GM10248 (cell line): ENCODE results near the gene NTM.

ENCODE experiments used
- CTCF ChIA-PET: fragments of 300-600 bp; sonication (Branson Sonifier 250); formaldehyde crosslinking; extraction: SDS; loops from one replicate; lab custom pipeline; 2021; ENCODE audit warnings: antibody characterized with exemption; lab: Yijun Ruan, JAX
- POLR2A ChIA-PET: fragments of 350-650 bp; sonication (Branson Sonifier 250); formaldehyde crosslinking; extraction: SDS; loops from one replicate; lab custom pipeline; 2020; ENCODE audit warnings: antibody characterized with exemption; lab: Yijun Ruan, JAX
- DNase-seq: peaks from one replicate; pipeline ENCODE4 v3.0.0; 2012; ENCODE audit errors: extremely low spot score
- CTCF ChIP-seq: IDR thresholded peaks from 2 replicates; pipeline ENCODE4 v1.5.1; 2012; ENCODE audit warnings: mild to moderate bottlenecking, low read depth; ENCODE audit errors: extremely low read depth, missing control alignments, control extremely low read depth

The NTM gene

GRCh38 chr11:132284048-132284447 lies 913.6 kb downstream of the NTM start:
- no peak for DNase-seq
- POLR2A ChIA-PET = no interaction called here
- CTCF ChIA-PET = interaction anchor here (4.1 kb wide), 1 partner anchor 28 kb away, joined by 18 read pairs; no protein-coding TSS in a partner anchor
- no peak for TF ChIP-seq CTCF

DNA sequence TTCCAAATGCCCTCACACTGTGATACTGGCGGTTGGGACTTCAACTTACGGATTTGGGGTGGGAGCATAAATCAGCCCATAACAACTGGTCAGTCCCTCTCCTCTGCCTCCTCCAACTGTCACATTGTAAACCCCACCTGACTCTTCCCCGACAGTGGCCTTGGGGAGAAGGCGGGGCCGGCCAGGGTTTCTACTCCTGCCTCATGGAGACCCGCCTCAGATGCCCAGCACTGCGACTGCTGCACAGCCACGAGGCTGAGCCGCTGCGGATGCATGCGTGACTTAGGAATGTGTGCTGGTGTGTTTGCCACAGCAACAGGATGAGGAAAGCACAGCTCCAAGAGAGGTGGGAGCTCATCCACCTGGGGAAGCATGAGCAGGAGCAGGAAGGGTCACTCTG lies 914.2 kb downstream of the NTM start:
- POLR2A ChIA-PET = no interaction called here

DNA sequence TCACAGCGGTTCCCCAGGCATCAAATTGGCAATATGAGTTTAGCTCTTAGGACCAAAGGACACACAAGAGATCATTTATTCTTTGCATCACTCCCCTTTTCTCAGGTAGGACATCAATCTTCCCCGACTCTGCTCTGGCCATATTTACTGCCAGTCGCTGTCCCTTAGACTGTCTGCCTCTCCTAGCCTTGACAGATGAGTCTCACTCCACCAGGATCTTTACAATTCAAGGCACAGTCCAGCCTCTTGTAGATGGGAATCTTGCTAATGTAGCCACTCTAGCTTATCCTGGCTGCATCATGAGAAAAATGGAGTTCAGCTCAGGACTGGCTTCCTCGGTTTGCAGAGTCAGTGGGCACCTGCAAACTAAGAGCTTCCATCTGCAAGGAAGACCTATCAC lies 915.2 kb downstream of the NTM start:
- ChIA-PET CTCF (interaction anchor here (1.2 to 1.8 kb wide), 2 partner anchors 15 to 16 kb away, joined by 3 to 6 read pairs; no protein-coding TSS in a partner anchor), POLR2A (no interaction called here)
- DNase-seq = no peak
- TF ChIP-seq CTCF = no peak

More for the DNA sequence above, 914.2 kb downstream of the NTM start:
- TF ChIP-seq CTCF = no peak
- no peak for DNase-seq
- CTCF ChIA-PET = interaction anchor here (1.8 to 4.1 kb wide), 2 partner anchors 16 to 28 kb away, joined by 6 to 18 read pairs; no protein-coding TSS in a partner anchor

DNA sequence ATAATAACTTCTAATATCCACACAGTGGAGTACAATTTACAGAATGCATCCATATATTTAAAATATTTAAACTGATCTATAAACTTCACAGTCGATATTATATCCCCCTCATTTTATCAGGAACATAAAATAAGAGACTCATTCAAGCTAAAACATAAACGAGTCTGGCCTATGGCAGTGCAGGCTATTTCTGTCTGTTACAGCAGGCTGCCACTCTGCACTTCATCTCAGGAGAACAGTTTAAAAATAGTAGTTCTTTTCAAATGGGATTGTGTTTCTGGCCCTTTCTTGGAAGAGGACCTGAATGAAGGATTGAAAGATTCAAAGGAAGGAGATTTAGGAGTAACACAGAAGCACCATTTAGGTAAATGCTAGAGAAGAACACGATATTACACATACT lies 915.7 kb downstream of the NTM start:
- TF ChIP-seq CTCF = no peak
- no peak for DNase-seq
- ChIA-PET CTCF (interaction anchor here (1.2 to 1.8 kb wide), 3 partner anchors 14 to 26 kb away, joined by 3 to 6 read pairs (median 3); no protein-coding TSS in a partner anchor), POLR2A (no interaction called here)

DNA sequence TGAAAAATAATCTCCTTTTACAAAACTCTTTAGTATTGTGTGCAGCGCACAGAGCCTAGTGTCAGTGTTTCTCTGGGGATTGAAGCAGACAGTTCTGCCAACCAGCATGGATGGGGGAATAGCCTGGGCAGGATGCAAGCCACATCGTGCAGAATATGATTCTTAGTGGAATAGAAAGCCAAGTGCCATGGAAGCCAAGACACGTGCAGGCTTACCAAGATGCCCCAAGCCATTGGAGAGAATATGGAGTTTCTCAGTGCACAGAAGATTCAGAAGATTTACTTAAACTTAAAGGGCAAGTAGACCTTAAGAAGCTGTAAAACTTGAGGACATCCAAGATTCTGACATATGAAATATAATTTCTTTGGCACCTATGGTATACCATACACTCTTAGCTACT lies 917.6 kb downstream of the NTM start:
- ChIA-PET POLR2A (no interaction called here), CTCF (interaction anchor here (1.1 to 1.4 kb wide), 3 partner anchors 10 to 653 kb away, joined by 3 read pairs; no protein-coding TSS in a partner anchor)
- no peak for DNase-seq
- TF ChIP-seq CTCF = no peak

- DNase-seq = no peak
- TF ChIP-seq CTCF = no peak
- ChIA-PET POLR2A (no interaction called here), CTCF (interaction anchor here (2.5 kb wide), 1 partner anchor 23 kb away, joined by 12 read pairs; no protein-coding TSS in a partner anchor)
Measured at GRCh38 chr11:132289590-132290256, 919.3 kb downstream of the NTM start.
